Measurements from ENCODE around the gene WDPCP.
"Not testable (repeated sequence)": the region's sequence is repeated elsewhere in the genome, so short reads cannot be mapped to it uniquely, and the experiment has no call there.

WDPCP gene

GRCh38 chr2:63588385-63589147 lies at the start of gene WDPCP, which contains the start of gene MDH1:
TSS of gene WDPCP (minus strand) at chr2:63588477. CDS start at chr2:63588271, 206 bp downstream.
TSS of gene MDH1 (plus strand) at chr2:63588963. CDS start at chr2:63589044, 81 bp downstream.
- DNase-seq (ENCODE audit: low read depth), result peak; percentile 100
- TF ChIP-seq, protein P1, sequence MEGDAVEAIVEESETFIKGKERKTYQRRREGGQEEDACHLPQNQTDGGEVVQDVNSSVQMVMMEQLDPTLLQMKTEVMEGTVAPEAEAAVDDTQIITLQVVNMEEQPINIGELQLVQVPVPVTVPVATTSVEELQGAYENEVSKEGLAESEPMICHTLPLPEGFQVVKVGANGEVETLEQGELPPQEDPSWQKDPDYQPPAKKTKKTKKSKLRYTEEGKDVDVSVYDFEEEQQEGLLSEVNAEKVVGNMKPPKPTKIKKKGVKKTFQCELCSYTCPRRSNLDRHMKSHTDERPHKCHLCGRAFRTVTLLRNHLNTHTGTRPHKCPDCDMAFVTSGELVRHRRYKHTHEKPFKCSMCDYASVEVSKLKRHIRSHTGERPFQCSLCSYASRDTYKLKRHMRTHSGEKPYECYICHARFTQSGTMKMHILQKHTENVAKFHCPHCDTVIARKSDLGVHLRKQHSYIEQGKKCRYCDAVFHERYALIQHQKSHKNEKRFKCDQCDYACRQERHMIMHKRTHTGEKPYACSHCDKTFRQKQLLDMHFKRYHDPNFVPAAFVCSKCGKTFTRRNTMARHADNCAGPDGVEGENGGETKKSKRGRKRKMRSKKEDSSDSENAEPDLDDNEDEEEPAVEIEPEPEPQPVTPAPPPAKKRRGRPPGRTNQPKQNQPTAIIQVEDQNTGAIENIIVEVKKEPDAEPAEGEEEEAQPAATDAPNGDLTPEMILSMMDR (conservative IDR thresholded peaks at IDR 0.05; ENCODE audit: low read depth, low read length), result no peak
- H3K4me3 ChIP-seq (ENCODE audit: low read depth, low read length), result peak within 1 kb of the TSS; percentile 77

- no peak for DNase-seq (ENCODE audit: low read depth)
- H3K4me3 ChIP-seq (ENCODE audit: low read depth, low read length), result no peak overlapping the region
- TF ChIP-seq, protein P1 (conservative IDR thresholded peaks at IDR 0.05; ENCODE audit: low read depth, low read length), result no peak
These were observed 44.1 kb upstream of the WDPCP start for GRCh38 chr2:63632382-63632781.

GRCh38 chr2:63631501-63631900 lies 43.2 kb upstream of the WDPCP start:
- TF ChIP-seq, protein P1 (conservative IDR thresholded peaks at IDR 0.05; ENCODE audit: low read depth, low read length), result no peak
- DNase-seq (ENCODE audit: low read depth), result no peak
- no peak overlapping the region for H3K4me3 ChIP-seq (ENCODE audit: low read depth, low read length)

- TF ChIP-seq, protein P1 (conservative IDR thresholded peaks at IDR 0.05; ENCODE audit: low read depth, low read length), result no peak
- DNase-seq (ENCODE audit: low read depth), result no peak
These were observed 40.2 kb upstream of the WDPCP start for GRCh38 chr2:63628403-63628942.

DNA sequence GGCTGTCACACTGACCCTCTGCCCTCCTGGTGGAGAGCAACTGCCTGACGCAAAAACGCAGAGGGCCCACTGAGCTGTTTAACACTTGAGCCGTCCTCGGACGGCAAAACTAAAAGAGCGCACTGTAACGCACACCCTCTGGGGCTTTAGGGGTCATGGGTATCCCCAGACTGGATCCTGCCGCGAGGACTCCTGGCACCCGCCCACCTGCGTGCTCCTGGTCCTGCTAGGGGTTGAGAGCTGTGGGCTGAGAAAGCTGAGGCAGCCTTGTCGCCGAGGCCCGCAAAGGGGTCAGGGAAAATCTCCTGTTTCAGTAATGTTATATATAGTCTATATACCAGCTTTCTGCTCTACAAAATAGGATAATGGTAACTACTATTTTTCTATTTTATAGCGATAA lies 39.6 kb upstream of the WDPCP start:
- TF ChIP-seq, protein P1 (conservative IDR thresholded peaks at IDR 0.05; ENCODE audit: low read depth, low read length), result no peak
- no peak overlapping the region for H3K4me3 ChIP-seq (ENCODE audit: low read depth, low read length)
- no peak for DNase-seq (ENCODE audit: low read depth)

More at GRCh38 chr2:63628403-63628942, 40.2 kb upstream of the WDPCP start:
- H3K4me3 ChIP-seq (ENCODE audit: low read depth, low read length), result no peak overlapping the region

DNA sequence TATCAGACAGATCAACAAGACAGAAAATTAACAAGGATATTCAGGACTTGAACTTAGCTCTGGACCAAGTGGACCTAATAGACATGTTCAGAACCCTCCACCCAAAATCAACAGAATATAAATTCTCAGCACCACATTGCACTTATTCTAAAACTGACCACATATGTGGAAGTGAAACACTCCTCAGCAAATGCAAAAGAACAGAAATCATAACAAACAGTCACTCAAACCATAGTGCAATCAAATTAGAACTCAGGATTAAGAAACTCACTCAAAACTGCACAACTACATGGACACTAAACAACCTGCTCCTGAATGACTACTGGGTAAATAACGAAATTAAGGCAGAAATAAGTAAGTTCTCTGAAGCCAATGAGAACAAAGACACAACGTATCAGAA lies 35.5 kb upstream of the WDPCP start:
- not testable (repeated sequence) for H3K4me3 ChIP-seq (ENCODE audit: low read depth, low read length); DNase-seq (ENCODE audit: low read depth)

GRCh38 chr2:63622751-63623150 lies 34.5 kb upstream of the WDPCP start:
- H3K4me3 ChIP-seq (ENCODE audit: low read depth, low read length), result no peak overlapping the region
- TF ChIP-seq, protein P1 (conservative IDR thresholded peaks at IDR 0.05; ENCODE audit: low read depth, low read length), result no peak
- no peak for DNase-seq (ENCODE audit: low read depth)

Measured in choroid plexus epithelial cell (primary cell).